ENCODE results near the gene FAM118A. TPM values are rescaled to one million over a fixed set of nuclear protein-coding genes. Genes with fewer than 3 reads are reported as not detected.

The FAM118A gene
- total RNA-seq, 1 donor from 2014 or later = 121 TPM

GRCh38 chr22:45376009-45376408 is 66.3 kb downstream of the FAM118A start:
- no peak overlapping the region for H3K27ac Mint-ChIP-seq
- H3K4me1 Mint-ChIP-seq (ENCODE audit: unreplicated experiment) = no peaks in the 10 kb centered on the region
- no peaks in the 10 kb centered on the region for H3K36me3 Mint-ChIP-seq
- H3K9me3 Mint-ChIP-seq = no peaks in the 10 kb centered on the region
- no peak for DNase-seq (ENCODE audit: extremely low spot score, unreplicated experiment)
- no peak overlapping the region for H3K4me3 Mint-ChIP-seq
- H3K27me3 Mint-ChIP-seq = no peaks in the 10 kb centered on the region
- no peak for TF ChIP-seq CTCF (conservative IDR thresholded peaks at IDR 0.05)

- TF ChIP-seq CTCF (conservative IDR thresholded peaks at IDR 0.05) = no peak
- H3K4me3 Mint-ChIP-seq = no peak overlapping the region
- no peaks in the 10 kb centered on the region for H3K27me3 Mint-ChIP-seq
- DNase-seq (ENCODE audit: extremely low spot score, unreplicated experiment) = no peak
- H3K36me3 Mint-ChIP-seq = no peaks in the 10 kb centered on the region
- H3K27ac Mint-ChIP-seq = no peak overlapping the region
- no peaks in the 10 kb centered on the region for H3K4me1 Mint-ChIP-seq (ENCODE audit: unreplicated experiment)
- no peaks in the 10 kb centered on the region for H3K9me3 Mint-ChIP-seq
Observed at GRCh38 chr22:45376703-45377102, 67.0 kb downstream of the FAM118A start.

DNA sequence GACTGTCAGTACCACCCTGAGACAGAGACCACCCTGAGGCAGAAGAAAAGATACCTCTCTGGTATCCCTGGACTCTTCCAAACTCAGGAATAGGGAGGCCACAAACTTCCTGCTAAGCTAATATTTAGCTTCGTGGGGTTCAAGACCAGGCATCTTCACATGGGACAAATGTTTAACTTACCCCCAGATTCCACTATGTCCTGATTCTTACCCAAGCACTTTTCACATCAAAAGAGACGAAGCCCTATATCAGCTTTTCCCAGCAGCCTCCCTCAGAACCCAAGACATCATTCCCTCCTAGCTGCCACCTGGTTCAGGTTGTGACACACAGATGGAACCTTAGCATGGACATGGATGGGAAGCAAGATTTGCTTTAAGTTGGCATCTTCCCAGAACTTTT is 71.6 kb downstream of the FAM118A start:
- Mint-ChIP-seq H3K27ac (no peak overlapping the region), H3K9me3 (no peaks in the 10 kb centered on the region), H3K4me1 (ENCODE audit: unreplicated experiment) (no peaks in the 10 kb centered on the region), H3K36me3 (no peaks in the 10 kb centered on the region), H3K27me3 (no peaks in the 10 kb centered on the region), H3K4me3 (no peak overlapping the region)
- no peak for TF ChIP-seq CTCF (conservative IDR thresholded peaks at IDR 0.05)
- DNase-seq (ENCODE audit: extremely low spot score, unreplicated experiment) = no peak

- DNase-seq (ENCODE audit: extremely low spot score, unreplicated experiment) = no peak
- no peaks in the 10 kb centered on the region for H3K36me3 Mint-ChIP-seq
- no peak for TF ChIP-seq CTCF (conservative IDR thresholded peaks at IDR 0.05)
- H3K4me3 Mint-ChIP-seq = no peak overlapping the region
- no peak overlapping the region for H3K27ac Mint-ChIP-seq
- H3K27me3 Mint-ChIP-seq = no peaks in the 10 kb centered on the region
- H3K9me3 Mint-ChIP-seq = no peaks in the 10 kb centered on the region
- no peaks in the 10 kb centered on the region for H3K4me1 Mint-ChIP-seq (ENCODE audit: unreplicated experiment)
Observed at GRCh38 chr22:45389546-45389945, 79.8 kb downstream of the FAM118A start.

Other genes starting within 250 kb of the FAM118A start
- gene NUP50, start 146.0 kb upstream of the FAM118A start, total RNA-seq (ENCODE audit: low replicate concordance) = 83.6 and 93.0 TPM in 2 replicates
- 54.1 and 68.0 TPM in 2 replicates for gene KIAA0930, start 69.0 kb upstream of the FAM118A start, total RNA-seq (ENCODE audit: low replicate concordance)
- 0.29 and 0.62 TPM in 2 replicates for gene UPK3A, start 25.0 kb upstream of the FAM118A start, total RNA-seq (ENCODE audit: low replicate concordance)
- gene SMC1B, start 103.7 kb downstream of the FAM118A start, total RNA-seq (ENCODE audit: low replicate concordance) = 0.07 TPM in 1 of 2 replicates, not detected in the other
- gene RIBC2, start 103.8 kb downstream of the FAM118A start, total RNA-seq (ENCODE audit: low replicate concordance) = 5.1 and 8.8 TPM in 2 replicates
- 121 and 271 TPM in 2 replicates for gene FBLN1, start 192.9 kb downstream of the FAM118A start, total RNA-seq (ENCODE audit: low replicate concordance)